H1 (cell line): ENCODE data around the gene FOXD4L3. TPM values are rescaled to one million over a fixed set of nuclear protein-coding genes. Genes with fewer than 3 reads are reported as not detected.
"Not testable (repeated sequence)": the region's sequence is repeated elsewhere in the genome, so short reads cannot be mapped to it uniquely, and the experiment has no call there.

Experiments
- CTCF ChIA-PET: fragments of 300-600 bp; sonication (Branson Sonifier 250); formaldehyde crosslinking; loops from one replicate; lab custom pipeline; 2021; ENCODE audit not compliant: partially characterized antibody; lab: Charles Lee
- POLR2A ChIA-PET: fragments of 300-600 bp; sonication (Branson Sonifier 250); formaldehyde crosslinking; loops from one replicate; lab custom pipeline; 2021; ENCODE audit warnings: inconsistent platforms; ENCODE audit not compliant: partially characterized antibody; lab: Charles Lee
- DNase-seq, 2 experiments: peaks; one replicate each; pipeline versions ENCODE4 v3.0.0 to v3.0.0-alpha.2; 2010 to 2022; ENCODE audit warnings: low spot score in 2 of 2, low read depth in 1 of 2, mixed read lengths in 1 of 2
- FAIRE-seq: peaks from 2 replicates; lab custom pipeline; 2011; peaks lifted over from hg19 to GRCh38; lab: Jason Lieb, UNC
- H2AFZ ChIP-seq: 2 replicates; pipeline ENCODE4 v1.8.1; 2012; ENCODE audit warnings: low read length, inconsistent platforms
- H2AK5ac ChIP-seq: 2 replicates; pipeline ENCODE4 v1.6.1; 2013; ENCODE audit warnings: low read depth, low read length
- H2BK120ac ChIP-seq: replicated peaks from 2 replicates; pipeline ENCODE3; 2013; ENCODE audit warnings: low read depth, low read length, inconsistent platforms
- H2BK12ac ChIP-seq: 2 replicates; pipeline ENCODE4 v1.6.1; 2013; ENCODE audit warnings: low read depth, low read length
- H2BK15ac ChIP-seq: 2 replicates; pipeline ENCODE4 v1.6.1; 2013; ENCODE audit warnings: low read length
- H2BK20ac ChIP-seq: 2 replicates; pipeline ENCODE4 v1.6.1; 2013; ENCODE audit warnings: low read length
- H2BK5ac ChIP-seq: 2 replicates; pipeline ENCODE4 v1.6.1; 2013; ENCODE audit warnings: low read depth, low read length
- H3K14ac ChIP-seq: 2 replicates; pipeline ENCODE4 v1.6.1; 2013; ENCODE audit warnings: inconsistent platforms; ENCODE audit not compliant: insufficient read length
- H3K18ac ChIP-seq: 2 replicates; pipeline ENCODE4 v1.6.1; 2013; ENCODE audit warnings: low read length; ENCODE audit errors: extremely low read depth
- H3K23ac ChIP-seq: 2 replicates; pipeline ENCODE4 v1.6.1; 2013; ENCODE audit warnings: inconsistent platforms; ENCODE audit not compliant: insufficient read length
- H3K23me2 ChIP-seq: 2 replicates; pipeline ENCODE4 v1.6.1; 2013; ENCODE audit warnings: low read depth, low read length
- H3K27ac ChIP-seq: 2 replicates; pipeline ENCODE4 v1.6.1; 2011; ENCODE audit warnings: low read depth, low read length, inconsistent platforms
- H3K27me3 ChIP-seq, 4 experiments: replicated peaks in 1 of 4; 1 replicate in 1 of 4; 2 replicates in 3 of 4; pipeline versions ENCODE4 v1.6.1 to v1.8.1; 2011 to 2013; ENCODE audit warnings: low read length in 3 of 4, mild to moderate bottlenecking in 3 of 4, inconsistent platforms in 2 of 4, mixed read lengths in 2 of 4, moderate library complexity in 1 of 4; ENCODE audit not compliant: control insufficient read depth in 3 of 4, insufficient read depth in 3 of 4; ENCODE audit errors: extremely low read depth in 1 of 4
- H3K36me3 ChIP-seq, 4 experiments: 2 replicates each; pipeline versions ENCODE4 v1.6.1 to v1.8.1; 2011 to 2013; ENCODE audit warnings: mild to moderate bottlenecking in 4 of 4, low read length in 3 of 4, moderate library complexity in 2 of 4, control low read depth in 1 of 4, inconsistent platforms in 1 of 4; ENCODE audit not compliant: insufficient read depth in 4 of 4, control insufficient read depth in 2 of 4
- H3K4ac ChIP-seq: replicated peaks from 2 replicates; pipeline ENCODE3; 2013; ENCODE audit warnings: low read length, low read depth, mixed read lengths, inconsistent platforms; ENCODE audit not compliant: insufficient read length
- H3K4me1 ChIP-seq, 4 experiments: replicated peaks in 1 of 4; 1 replicate in 1 of 4; 2 replicates in 3 of 4; pipeline versions ENCODE4 v1.6.1 to v1.8.1; 2011 to 2013; ENCODE audit warnings: low read length in 3 of 4, inconsistent platforms in 2 of 4, mixed read lengths in 1 of 4; ENCODE audit not compliant: insufficient read depth in 4 of 4, control insufficient read depth in 3 of 4
- H3K4me2 ChIP-seq, 2 experiments: 2 replicates each; pipeline versions ENCODE4 v1.6.1 to v1.8.1; 2011 to 2013; ENCODE audit warnings: low read depth in 2 of 2, low read length in 2 of 2, control low read depth in 1 of 2, inconsistent platforms in 1 of 2, mild to moderate bottlenecking in 1 of 2; ENCODE audit not compliant: insufficient read depth in 1 of 2
- H3K4me3 ChIP-seq, 4 experiments: fragments of 200-600, 300-600 bp in 1 of 4; sonication (generic), shearing (Covaris generic), sonication (Bioruptor Twin) in 1 of 4; 2 replicates each; pipeline versions ENCODE4 v1.5.1 to v1.8.1; 2011 to 2016; ENCODE audit warnings: low read length in 4 of 4, low read depth in 3 of 4, control low read depth in 2 of 4, inconsistent platforms in 2 of 4, mild to moderate bottlenecking in 2 of 4, mixed read lengths in 1 of 4, moderate library complexity in 1 of 4; ENCODE audit not compliant: insufficient read depth in 2 of 4; ENCODE audit errors: extremely low read depth in 1 of 4
- H3K56ac ChIP-seq: replicated peaks from 2 replicates; pipeline ENCODE3; 2013; ENCODE audit warnings: low read depth, mild to moderate bottlenecking, mixed read lengths, low read length, inconsistent platforms; ENCODE audit not compliant: insufficient read length
- H3K79me1 ChIP-seq: 2 replicates; pipeline ENCODE4 v1.6.1; 2013; ENCODE audit warnings: low read depth, low read length, control low read depth
- H3K79me2 ChIP-seq, 2 experiments: 2 replicates each; pipeline versions ENCODE4 v1.6.1 to v1.8.1; 2012 to 2013; ENCODE audit warnings: low read length in 2 of 2, mild to moderate bottlenecking in 2 of 2, inconsistent platforms in 1 of 2; ENCODE audit not compliant: insufficient read depth in 2 of 2, control insufficient read depth in 1 of 2
- H3K9ac ChIP-seq, 4 experiments: replicated peaks in 1 of 4; 1 replicate in 1 of 4; 2 replicates in 3 of 4; pipeline versions ENCODE4 v1.6.1 to v1.8.1; 2011 to 2013; ENCODE audit warnings: low read depth in 3 of 4, low read length in 3 of 4, control low read depth in 2 of 4, mild to moderate bottlenecking in 2 of 4, moderate library complexity in 2 of 4, inconsistent platforms in 1 of 4; ENCODE audit errors: extremely low read depth in 1 of 4
- H3K9me3 ChIP-seq, 2 experiments: 2 replicates each; pipeline versions ENCODE4 v1.6.1 to v1.8.1; 2012 to 2013; ENCODE audit warnings: mild to moderate bottlenecking in 2 of 2, moderate library complexity in 2 of 2, control low read depth in 1 of 2, inconsistent platforms in 1 of 2, low read depth in 1 of 2, low read length in 1 of 2, mixed read lengths in 1 of 2; ENCODE audit not compliant: insufficient read depth in 2 of 2
- H4K20me1 ChIP-seq, 2 experiments: replicated peaks in 1 of 2; 2 replicates each; pipeline versions ENCODE3 to v1.8.1; 2011 to 2013; ENCODE audit warnings: inconsistent platforms in 2 of 2, low read length in 2 of 2, mild to moderate bottlenecking in 1 of 2; ENCODE audit not compliant: insufficient read depth in 2 of 2, control insufficient read depth in 1 of 2
- H4K5ac ChIP-seq: 2 replicates; pipeline ENCODE4 v1.6.1; 2013; ENCODE audit warnings: low read length, low read depth, mixed read lengths, inconsistent platforms; ENCODE audit not compliant: insufficient read length
- H4K8ac ChIP-seq: 2 replicates; pipeline ENCODE4 v1.8.0; 2013; ENCODE audit warnings: mild to moderate bottlenecking, moderate library complexity, low read length, inconsistent platforms; ENCODE audit not compliant: insufficient read depth; ENCODE audit errors: extremely low read depth
- H4K91ac ChIP-seq: replicated peaks from 2 replicates; pipeline ENCODE3; 2013; ENCODE audit warnings: low read length, mixed read lengths, inconsistent platforms; ENCODE audit not compliant: insufficient read length
- WGBS, 2 experiments: shearing (Covaris generic) in 1 of 2; methylation state at CpG; one replicate each; pipeline versions ENCODE4 v1.1.6 to v1.1.7; 2013 to 2015; ENCODE audit warnings: low lambda C conversion rate in 2 of 2, mixed read lengths in 2 of 2, inconsistent platforms in 1 of 2, low coverage in 1 of 2, missing lambda C conversion rate in 1 of 2; ENCODE audit not compliant: insufficient replicate concordance in 2 of 2, insufficient coverage in 1 of 2, insufficient read length in 1 of 2; ENCODE audit errors: extremely low coverage in 1 of 2, missing lambda C conversion rate in 1 of 2; 5-methylcytosine and 5-hydroxymethylcytosine counted together
- polyA plus RNA-seq, 7 experiments: library from polyadenylated mRNA; depleted of rRNA in 3 of 7; stranded (reverse) in 5 of 7; unstranded in 2 of 7; fragments of >200 nt in 5 of 7; fragments of 200-250 nt in 2 of 7; gene quantifications; 1 replicate in 5 of 7; 2 replicates in 1 of 7; 4 replicates in 1 of 7; pipeline versions ENCODE4 v1.2.1 to v1.2.3, GENCODE V29; 2011 to 2013; ENCODE audit warnings: missing spikeins in 2 of 7, mixed read lengths in 2 of 7
- total RNA-seq: library from RNA; stranded (reverse); fragmentation: NEBNext Ultra II Directional; extraction: Animal tissue kit (Norgen Biotek cat#: 25700); gene quantifications from 2 replicates; pipeline ENCODE4 v1.2.1, GENCODE V29; 2021

Gene FOXD4L3
- total and polyA plus RNA-seq, 2 of the 8 experiments (the other 6 are each of a cell fraction or from before 2014, with no cell fraction given): not detected

- H3K79me1 ChIP-seq, H2AFZ ChIP-seq, H2BK120ac ChIP-seq, H2BK20ac ChIP-seq, H2BK5ac ChIP-seq, FAIRE-seq, H3K79me2 ChIP-seq, H3K23me2 ChIP-seq, H3K9me3 ChIP-seq, H3K4me1 ChIP-seq, H3K4me3 ChIP-seq, H4K91ac ChIP-seq, H2BK12ac ChIP-seq, H3K23ac ChIP-seq, H4K8ac ChIP-seq, H3K4ac ChIP-seq, H3K9ac ChIP-seq, H3K36me3 ChIP-seq, H3K14ac ChIP-seq, H4K5ac ChIP-seq, H4K20me1 ChIP-seq, H3K4me2 ChIP-seq, CTCF ChIA-PET, H3K18ac ChIP-seq, H2AK5ac ChIP-seq, H2BK15ac ChIP-seq, H3K27ac ChIP-seq, POLR2A ChIA-PET, H3K56ac ChIP-seq, DNase-seq: not testable (repeated sequence)
- H3K27me3 ChIP-seq: peaks cover 4 to 15% (median 7%) of the 10 kb centered on the region in 4 experiments; a peak in 6 of 7 replicates
- 21% methylated on average over 20 of the region's 37 CpGs; no CpG with 5 or more reads in 1 of the 2 experiments for WGBS, 2 experiments
Measured at GRCh38 chr9:68306391-68306964, 3.8 kb downstream of the FOXD4L3 start.
